Panc1 (cell line): ENCODE data around the gene MAPKAPK5. TPM values are rescaled to one million over a fixed set of nuclear protein-coding genes. Genes with fewer than 3 reads are reported as not detected.

Experiments used
- ATAC-seq: fragments of 200-7000 bp; cut with Tn5 transposase; 2 replicates; pipeline ENCODE4 v1.9.1; 2020; ENCODE audit warnings: mild to moderate bottlenecking, moderate library complexity
- BruUV-seq: library from RNA; stranded (reverse); fragments of 400-500 nt; replicated peaks from 2 replicates; lab custom pipeline; 2021; lab: Mats Ljungman, UMichigan
- CTCF ChIA-PET: fragments of 300-600 bp; sonication (Branson Sonifier 250); formaldehyde crosslinking; loops from one replicate; lab custom pipeline; 2022; ENCODE audit warnings: antibody characterized with exemption; lab: Charles Lee
- POLR2A ChIA-PET: fragments of 300-600 bp; sonication (Branson Sonifier 250); formaldehyde crosslinking; loops from one replicate; lab custom pipeline; 2022; ENCODE audit warnings: antibody characterized with exemption; lab: Charles Lee
- DNase-seq: peaks from one replicate; pipeline ENCODE4 v3.0.0-alpha.2; 2010; ENCODE audit warnings: low read depth, low spot score
- H3K27ac ChIP-seq: 2 replicates; pipeline ENCODE4 v1.5.1; 2011; ENCODE audit warnings: mild to moderate bottlenecking, low read length, inconsistent platforms
- H3K27me3 ChIP-seq: fragments of 200-500 bp; sonication (Bioruptor generic); 2 replicates; pipeline ENCODE4 v1.6.0; 2014; ENCODE audit warnings: low read length, inconsistent platforms; ENCODE audit not compliant: control insufficient read depth, insufficient read depth
- H3K36me3 ChIP-seq: fragments of 200-500 bp; sonication (Bioruptor generic); 2 replicates; pipeline ENCODE4 v1.5.1; 2014; ENCODE audit warnings: inconsistent platforms, mild to moderate bottlenecking, low read length, moderate library complexity; ENCODE audit not compliant: control insufficient read depth, insufficient read depth
- H3K4me1 ChIP-seq: 2 replicates; pipeline ENCODE4 v1.5.1; 2011; ENCODE audit warnings: inconsistent platforms, mild to moderate bottlenecking, low read length, moderate library complexity; ENCODE audit not compliant: control insufficient read depth, insufficient read depth
- H3K4me3 ChIP-seq, 2 experiments: 2 replicates each; pipeline ENCODE4 v1.5.1; 2011 to 2012; ENCODE audit warnings: low read depth in 2 of 2, low read length in 2 of 2, mild to moderate bottlenecking in 2 of 2, inconsistent platforms in 1 of 2, moderate library complexity in 1 of 2
- H3K9me3 ChIP-seq: fragments of 200-500 bp; sonication (Bioruptor generic); 2 replicates; pipeline ENCODE4 v1.5.1; 2014; ENCODE audit warnings: low read depth, mild to moderate bottlenecking, inconsistent platforms, low read length, moderate library complexity; ENCODE audit not compliant: control insufficient read depth, insufficient read depth
- CTCF ChIP-seq: fragments of 450-650 bp; IDR thresholded peaks from 2 replicates; pipeline ENCODE4 v1.5.1; 2017; ENCODE audit warnings: mild to moderate bottlenecking
- POLR2AphosphoS5 ChIP-seq: IDR thresholded peaks from 2 replicates; pipeline ENCODE4 v1.6.1; 2012; ENCODE audit warnings: mild to moderate bottlenecking, low read depth, low read length, moderate library complexity
- REST ChIP-seq, 2 experiments: IDR thresholded peaks; 2 replicates each; pipeline ENCODE4 v1.6.1; 2011 to 2012; ENCODE audit warnings: low read depth in 2 of 2, control low read depth in 1 of 2, low read length in 1 of 2, mild to moderate bottlenecking in 1 of 2, moderate library complexity in 1 of 2; ENCODE audit not compliant: insufficient read depth in 1 of 2
- SIN3A ChIP-seq: IDR thresholded peaks from 2 replicates; pipeline ENCODE4 v1.6.1; 2012; ENCODE audit warnings: low read depth, mild to moderate bottlenecking, low read length, moderate library complexity, borderline replicate concordance; ENCODE audit not compliant: insufficient read depth
- TCF7L2 ChIP-seq: IDR thresholded peaks from 2 replicates; pipeline ENCODE4 v1.6.1; 2011; ENCODE audit warnings: mild to moderate bottlenecking, low read depth, low read length, inconsistent platforms
- in situ Hi-C: cut with HindIII; loops from 2 replicates; pipeline ENCODE4 v1.10.0; 2016; ENCODE audit warnings: low sequenced_read_pairs, low pct_unique_long_range_greater_than_20kb
- intact Hi-C: fragments of 100-400 bp; cut with micrococcal nuclease; formaldehyde crosslinking; loops from one replicate; pipeline ENCODE4 v1.10.0; 2022; ENCODE audit not compliant: unreplicated experiment
- total RNA-seq: library from RNA; stranded (reverse); gene quantifications from one replicate; pipeline ENCODE4 v1.2.1, GENCODE V29; 2021; ENCODE audit not compliant: unreplicated experiment

MAPKAPK5 gene
- total RNA-seq, 1 experiment from 2014 or later, result 49.7 TPM

GRCh38 chr12:111842556-111843396 is 748 bp downstream of the MAPKAPK5 start:
- DNase-seq (no peak), ATAC-seq (peak; percentile 42)
- no peak for TF ChIP-seq CTCF
- no peak for TF ChIP-seq SIN3A
- TF ChIP-seq TCF7L2, result no peak
- no peak for TF ChIP-seq POLR2AphosphoS5
- TF ChIP-seq REST (IDR thresholded peaks at IDR 0.05; ENCODE audit: insufficient read depth in 1 of 2, low read depth in 2 of 2, low read length in 1 of 2), result no peak
- H3K4me3 ChIP-seq, result peak overlapping the region; percentile 97 to 99
- H3K27ac ChIP-seq, result peak overlapping the region; percentile 82
- no TSS peak for BruUV-seq
- peaks cover 12% of the 10 kb centered on the region; the same call in 1 of the 2 replicates for H3K4me1 ChIP-seq
- H3K27me3 ChIP-seq, result no peaks in the 10 kb centered on the region
- no peaks in the 10 kb centered on the region for H3K9me3 ChIP-seq
- in situ Hi-C loops, result no loop called here
- ChIA-PET POLR2A (no interaction called here), CTCF (no interaction called here)
- H3K36me3 ChIP-seq, result peaks cover 3% of the 10 kb centered on the region; the same call in 1 of the 2 replicates
- intact Hi-C loops, result no loop called here

- no peak for ATAC-seq
- CTCF ChIA-PET, result interaction anchor here (0.7 kb wide), 1 partner anchor 99 kb away, joined by 3 read pairs; no protein-coding TSS in a partner anchor
Measured at GRCh38 chr12:111846016-111846415, 4.0 kb downstream of the MAPKAPK5 start.

More at GRCh38 chr12:111846016-111846415, 4.0 kb downstream of the MAPKAPK5 start:
- peaks cover 3% of the 10 kb centered on the region; the same call in 1 of the 2 replicates for H3K36me3 ChIP-seq
- no peaks in the 10 kb centered on the region for H3K27me3 ChIP-seq
- no TSS peak for BruUV-seq
- DNase-seq, result no peak
- TF ChIP-seq REST (IDR thresholded peaks at IDR 0.05; ENCODE audit: insufficient read depth in 1 of 2, low read depth in 2 of 2, low read length in 1 of 2) (no peak), POLR2AphosphoS5 (no peak), SIN3A (no peak), CTCF (no peak), TCF7L2 (no peak)
- no peaks in the 10 kb centered on the region for H3K9me3 ChIP-seq
- peaks cover 8% of the 10 kb centered on the region; the same call in 1 of the 2 replicates for H3K4me1 ChIP-seq
- H3K4me3 ChIP-seq, result no peak overlapping the region
- POLR2A ChIA-PET, result interaction anchor here (0.6 kb wide), 1 partner anchor 93 kb away, joined by 13 read pairs; no protein-coding TSS in a partner anchor
- no peak overlapping the region for H3K27ac ChIP-seq
- intact Hi-C loops, result no loop called here
- in situ Hi-C loops, result no loop called here
